B cell (primary cell): ENCODE measurements around the gene TRPT1. TPM values are rescaled to one million over a fixed set of nuclear protein-coding genes. Genes with fewer than 3 reads are reported as not detected.

Experiments used
- ATAC-seq: fragments of 200-7000 bp; cut with Tn5 transposase; one replicate; pipeline ENCODE4 v1.10.0; 2021; ENCODE audit warnings: low read depth, mild to moderate bottlenecking, moderate number of reproducible peaks, moderate library complexity
- CTCF ChIA-PET: fragments of 350-600 bp; sonication (Branson Sonifier 250); formaldehyde crosslinking; loops from one replicate; lab custom pipeline; 2021; ENCODE audit warnings: antibody characterized with exemption, inconsistent platforms; lab: Charles Lee
- POLR2A ChIA-PET: fragments of 350-600 bp; sonication (Branson Sonifier 250); formaldehyde crosslinking; loops from one replicate; lab custom pipeline; 2021; ENCODE audit warnings: antibody characterized with exemption; lab: Charles Lee
- DNase-seq: peaks from one replicate; pipeline ENCODE4 v3.0.0; 2013
- H2AFZ ChIP-seq: 2 replicates; pipeline ENCODE4 v1.6.1; 2012; ENCODE audit warnings: mild to moderate bottlenecking, low read depth, low read length; ENCODE audit not compliant: insufficient read depth, poor library complexity, severe bottlenecking
- H3K27ac ChIP-seq, 2 donors: 1 replicate in 1 of 2; 2 replicates in 1 of 2; pipeline ENCODE4 v1.5.1; 2012 to 2013; ENCODE audit warnings: low read length in 2 of 2, mild to moderate bottlenecking in 2 of 2, moderate library complexity in 1 of 2
- H3K27me3 ChIP-seq, 4 experiments: fragments of 200-600 bp in 1 of 4; sonication (generic) in 1 of 4; replicated peaks in 1 of 4; 1 replicate in 2 of 4; 2 replicates in 2 of 4; pipeline versions ENCODE4 v1.6.1 to v1.7.0; 2013 to 2016; ENCODE audit warnings: low read length in 3 of 4, mild to moderate bottlenecking in 2 of 4, mixed read lengths in 1 of 4, moderate library complexity in 1 of 4; ENCODE audit not compliant: insufficient read depth in 4 of 4, control insufficient read depth in 3 of 4; ENCODE audit errors: control extremely low read depth in 1 of 4
- H3K36me3 ChIP-seq, 2 experiments: replicated peaks in 1 of 2; 1 replicate in 1 of 2; 2 replicates in 1 of 2; pipeline versions ENCODE4 v1.6.1 to v1.7.1; 2013; ENCODE audit warnings: low read length in 1 of 2; ENCODE audit not compliant: insufficient read depth in 2 of 2, control insufficient read depth in 1 of 2; ENCODE audit errors: control extremely low read depth in 1 of 2, extremely low read depth in 1 of 2
- H3K4me1 ChIP-seq, 2 donors: fragments of 200-600 bp in 1 of 2; sonication (generic) in 1 of 2; 1 replicate in 1 of 2; 2 replicates in 1 of 2; pipeline versions ENCODE4 v1.5.1 to v1.6.1; 2013 to 2017; ENCODE audit warnings: low read length in 2 of 2; ENCODE audit not compliant: control insufficient read depth in 2 of 2, insufficient read depth in 2 of 2
- H3K4me2 ChIP-seq: replicated peaks from 2 replicates; pipeline ENCODE3; 2012; ENCODE audit warnings: mild to moderate bottlenecking, low read depth, low read length; ENCODE audit not compliant: poor library complexity, severe bottlenecking
- H3K4me3 ChIP-seq, 5 experiments: fragments of 200-600 bp in 1 of 5; sonication (generic) in 1 of 5; 1 replicate in 3 of 5; 2 replicates in 2 of 5; pipeline versions ENCODE4 v1.5.1 to v1.7.0; 2011 to 2016; ENCODE audit warnings: low read length in 4 of 5, mild to moderate bottlenecking in 4 of 5, low read depth in 2 of 5, control low read depth in 1 of 5, moderate library complexity in 1 of 5; ENCODE audit not compliant: insufficient read depth in 1 of 5; ENCODE audit errors: control extremely low read depth in 1 of 5, extremely low read depth in 1 of 5
- H3K79me2 ChIP-seq: fragments of 200-600 bp; sonication (generic); one replicate; pipeline ENCODE4 v1.6.0; 2016; ENCODE audit warnings: low read length; ENCODE audit not compliant: control insufficient read depth, insufficient read depth
- H3K9ac ChIP-seq: fragments of 200-600 bp; sonication (generic); 2 replicates; pipeline ENCODE4 v1.6.1; 2017; ENCODE audit warnings: mild to moderate bottlenecking, low read length, moderate library complexity
- H3K9me3 ChIP-seq, 3 donors: one replicate each; pipeline versions ENCODE4 v1.6.1 to v1.7.1; 2013; ENCODE audit warnings: low read length in 2 of 3; ENCODE audit not compliant: control insufficient read depth in 2 of 3, insufficient read depth in 1 of 3; ENCODE audit errors: control extremely low read depth in 1 of 3
- H4K20me1 ChIP-seq: 2 replicates; pipeline ENCODE4 v1.6.0; 2012; ENCODE audit warnings: mild to moderate bottlenecking, low read length; ENCODE audit not compliant: insufficient read depth, control insufficient read depth, poor library complexity, severe bottlenecking
- H3K27ac Mint-ChIP-seq: one replicate; pipeline ENCODE4 v1.8.0; 2021; ENCODE audit warnings: mixed read lengths
- H3K27me3 Mint-ChIP-seq: one replicate; pipeline ENCODE4 v1.8.0; 2021; ENCODE audit warnings: mixed read lengths
- H3K4me1 Mint-ChIP-seq: one replicate; pipeline ENCODE4 v1.8.0; 2021; ENCODE audit warnings: mixed read lengths
- H3K4me3 Mint-ChIP-seq: one replicate; pipeline ENCODE4 v1.8.0; 2021; ENCODE audit warnings: mixed read lengths
- H3K9me3 Mint-ChIP-seq: one replicate; pipeline ENCODE4 v1.8.0; 2022; ENCODE audit warnings: mixed read lengths; ENCODE audit not compliant: insufficient read depth
- EZH2 ChIP-seq: IDR thresholded peaks from 2 replicates; pipeline ENCODE4 v1.6.1; 2012; ENCODE audit warnings: borderline replicate concordance, low read depth, mild to moderate bottlenecking, moderate library complexity, low read length; ENCODE audit not compliant: insufficient read depth, poor library complexity, severe bottlenecking
- WGBS: methylation state at CpG from one replicate; pipeline ENCODE4 v1.1.5; 2013; ENCODE audit warnings: missing lambda C conversion rate; ENCODE audit not compliant: insufficient coverage; 5-methylcytosine and 5-hydroxymethylcytosine counted together
- intact Hi-C: fragments of 100-400 bp; cut with micrococcal nuclease; formaldehyde crosslinking; loops from one replicate; pipeline ENCODE4 v1.10.0; 2022
- polyA plus RNA-seq: library from polyadenylated mRNA; depleted of rRNA; stranded (reverse); fragments of >200 nt; gene quantifications from 2 replicates; pipeline ENCODE4 v1.2.3, GENCODE V29; 2012
- total RNA-seq, 2 donors: library from RNA; stranded (reverse); fragments of 120-200 nt in 1 of 2; gene quantifications; 1 replicate in 1 of 2; 2 replicates in 1 of 2; pipeline versions ENCODE4 v1.2.3 to v1.2.4, GENCODE V29; 2013 to 2022
- TF ChIP-seq, protein P1 (sequence below): fragments of 200-600 bp; IDR thresholded peaks from one replicate; pipeline ENCODE4 v1.8.0; 2022; ENCODE audit warnings: antibody characterized with exemption, mild to moderate bottlenecking

Gene TRPT1
- total and polyA plus RNA-seq, 2 donors (not counting 1 experiment from before 2014, with no cell fraction given): 59.6 to 145 TPM

DNA sequence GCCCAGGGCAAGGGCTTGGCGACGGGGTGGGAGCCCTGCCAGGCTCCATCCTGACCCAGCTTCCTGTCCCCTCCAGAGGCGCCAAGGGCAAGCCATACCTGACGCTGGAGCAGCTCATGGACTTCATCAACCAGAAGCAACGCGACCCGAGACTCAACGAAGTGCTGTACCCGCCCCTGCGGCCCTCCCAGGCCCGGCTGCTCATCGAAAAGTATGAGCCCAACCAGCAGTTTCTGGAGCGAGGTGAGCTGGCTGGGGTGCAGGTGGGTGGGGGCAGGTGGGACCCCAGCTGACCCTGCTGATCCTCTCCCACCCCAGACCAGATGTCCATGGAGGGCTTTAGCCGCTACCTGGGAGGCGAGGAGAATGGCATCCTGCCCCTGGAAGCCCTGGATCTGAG, 30.3 kb upstream of the TRPT1 start:
- ChIA-PET POLR2A (interaction anchor here (1.1 to 1.2 kb wide), 2 partner anchors 13 to 48 kb away, joined by 3 read pairs; partner anchors contain the start of gene ESRRA), CTCF (no interaction called here)
- Histone ChIP-seq H4K20me1 (no peaks in the 10 kb centered on the region), H3K9ac (no peak overlapping the region), H3K27ac (no peak overlapping the region), H2AFZ (no peak overlapping the region), H3K27me3 (no peaks in the 10 kb centered on the region), H3K36me3 (no peaks in the 10 kb centered on the region), H3K4me3 (no peak overlapping the region), H3K79me2 (peaks cover 4% of the 10 kb centered on the region), H3K4me2 (no peak overlapping the region), H3K9me3 (no peaks in the 10 kb centered on the region), H3K4me1 (peaks cover 12 to 14% of the 10 kb centered on the region in 2 donors)
- TF ChIP-seq, protein P1, sequence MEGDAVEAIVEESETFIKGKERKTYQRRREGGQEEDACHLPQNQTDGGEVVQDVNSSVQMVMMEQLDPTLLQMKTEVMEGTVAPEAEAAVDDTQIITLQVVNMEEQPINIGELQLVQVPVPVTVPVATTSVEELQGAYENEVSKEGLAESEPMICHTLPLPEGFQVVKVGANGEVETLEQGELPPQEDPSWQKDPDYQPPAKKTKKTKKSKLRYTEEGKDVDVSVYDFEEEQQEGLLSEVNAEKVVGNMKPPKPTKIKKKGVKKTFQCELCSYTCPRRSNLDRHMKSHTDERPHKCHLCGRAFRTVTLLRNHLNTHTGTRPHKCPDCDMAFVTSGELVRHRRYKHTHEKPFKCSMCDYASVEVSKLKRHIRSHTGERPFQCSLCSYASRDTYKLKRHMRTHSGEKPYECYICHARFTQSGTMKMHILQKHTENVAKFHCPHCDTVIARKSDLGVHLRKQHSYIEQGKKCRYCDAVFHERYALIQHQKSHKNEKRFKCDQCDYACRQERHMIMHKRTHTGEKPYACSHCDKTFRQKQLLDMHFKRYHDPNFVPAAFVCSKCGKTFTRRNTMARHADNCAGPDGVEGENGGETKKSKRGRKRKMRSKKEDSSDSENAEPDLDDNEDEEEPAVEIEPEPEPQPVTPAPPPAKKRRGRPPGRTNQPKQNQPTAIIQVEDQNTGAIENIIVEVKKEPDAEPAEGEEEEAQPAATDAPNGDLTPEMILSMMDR: no peak
- TF ChIP-seq EZH2: no peak
- Mint-ChIP-seq H3K9me3 (no peaks in the 10 kb centered on the region), H3K27ac (no peak overlapping the region), H3K4me3 (no peak overlapping the region), H3K4me1 (peaks cover 9% of the 10 kb centered on the region), H3K27me3 (no peaks in the 10 kb centered on the region)
- intact Hi-C loops: no loop called here
- ATAC-seq (no peak), DNase-seq (no peak)
- WGBS: 94% methylated on average over 15 of the region's 15 CpGs

DNA sequence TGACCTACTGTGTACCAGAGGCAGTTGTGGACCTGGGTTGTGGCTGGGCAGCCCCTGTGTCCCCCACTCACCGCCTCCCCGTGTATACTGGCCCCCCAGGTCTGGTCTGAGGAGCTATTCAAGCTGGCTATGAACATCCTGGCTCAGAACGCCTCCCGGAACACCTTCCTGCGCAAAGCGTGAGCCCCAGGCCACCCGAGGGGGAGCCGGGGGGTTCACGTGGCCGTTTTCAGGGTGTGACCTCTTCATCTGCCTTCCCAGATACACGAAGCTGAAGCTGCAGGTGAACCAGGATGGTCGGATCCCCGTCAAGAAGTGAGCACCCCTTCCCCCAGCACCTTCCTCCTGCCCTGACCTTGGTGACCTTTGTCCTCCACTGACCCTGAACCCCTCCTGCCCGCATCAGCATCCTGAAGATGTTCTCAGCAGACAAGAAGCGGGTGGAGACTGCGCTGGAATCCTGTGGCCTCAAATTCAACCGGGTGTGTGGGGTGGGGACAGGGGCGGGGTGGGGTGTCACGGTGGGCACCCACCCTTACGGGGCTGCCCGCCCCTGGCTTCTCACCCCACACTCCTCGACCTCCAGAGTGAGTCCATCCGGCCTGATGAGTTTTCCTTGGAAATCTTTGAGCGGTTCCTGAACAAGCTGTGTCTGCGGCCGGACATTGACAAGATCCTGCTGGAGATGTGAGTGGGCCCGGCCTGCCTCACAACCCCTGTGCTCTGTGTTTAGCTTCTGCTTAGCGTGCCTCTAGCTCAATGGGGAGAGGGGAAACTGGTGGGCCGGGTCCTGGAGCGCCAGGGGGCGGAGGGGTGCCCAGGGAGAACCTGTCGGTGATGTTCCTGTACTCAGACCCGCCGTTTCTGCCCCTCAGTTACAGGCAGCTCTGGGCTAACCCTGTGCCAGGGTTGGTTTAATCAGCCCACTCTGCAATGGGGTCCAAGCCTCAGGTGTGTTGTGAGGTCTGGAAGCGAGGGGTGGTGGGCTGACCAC, 29.4 kb upstream of the TRPT1 start:
- TF ChIP-seq EZH2: no peak
- TF ChIP-seq, protein P1: no peak
- Histone ChIP-seq H3K27me3 (no peaks in the 10 kb centered on the region), H3K9ac (no peak overlapping the region), H3K4me1 (peaks cover 17 to 22% of the 10 kb centered on the region in 2 donors), H3K4me3 (no peak overlapping the region), H4K20me1 (no peaks in the 10 kb centered on the region), H3K79me2 (peaks cover 4% of the 10 kb centered on the region), H3K27ac (no peak overlapping the region), H3K4me2 (no peak overlapping the region), H3K9me3 (no peaks in the 10 kb centered on the region), H2AFZ (no peak overlapping the region), H3K36me3 (no peaks in the 10 kb centered on the region)
- Mint-ChIP-seq H3K4me1 (peaks cover 15% of the 10 kb centered on the region), H3K4me3 (no peak overlapping the region), H3K9me3 (no peaks in the 10 kb centered on the region), H3K27ac (no peak overlapping the region), H3K27me3 (no peaks in the 10 kb centered on the region)
- DNase-seq (no peak), ATAC-seq (no peak)
- intact Hi-C loops: no loop called here
- ChIA-PET CTCF (interaction anchor here (0.9 kb wide), 1 partner anchor 51 kb away, joined by 3 read pairs; no protein-coding TSS in a partner anchor), POLR2A (interaction anchor here (1.1 to 1.2 kb wide), 2 partner anchors 12 to 49 kb away, joined by 3 read pairs; partner anchors contain the start of gene ESRRA)
- 95% methylated on average over 30 of the region's 35 CpGs for WGBS
